DMS114 treated with DMSO at 0.1 percent for 48 hours (cell line): ENCODE data around the gene CPLX1.
"Not testable (repeated sequence)": the region's sequence is repeated elsewhere in the genome, so short reads cannot be mapped to it uniquely, and the experiment has no call there.

Experiments used
- DNase-seq: peaks from one replicate; lab custom pipeline; 2025; ENCODE audit not compliant: unreplicated experiment; lab: John Stamatoyannopoulos, UW

CPLX1 gene

DNA sequence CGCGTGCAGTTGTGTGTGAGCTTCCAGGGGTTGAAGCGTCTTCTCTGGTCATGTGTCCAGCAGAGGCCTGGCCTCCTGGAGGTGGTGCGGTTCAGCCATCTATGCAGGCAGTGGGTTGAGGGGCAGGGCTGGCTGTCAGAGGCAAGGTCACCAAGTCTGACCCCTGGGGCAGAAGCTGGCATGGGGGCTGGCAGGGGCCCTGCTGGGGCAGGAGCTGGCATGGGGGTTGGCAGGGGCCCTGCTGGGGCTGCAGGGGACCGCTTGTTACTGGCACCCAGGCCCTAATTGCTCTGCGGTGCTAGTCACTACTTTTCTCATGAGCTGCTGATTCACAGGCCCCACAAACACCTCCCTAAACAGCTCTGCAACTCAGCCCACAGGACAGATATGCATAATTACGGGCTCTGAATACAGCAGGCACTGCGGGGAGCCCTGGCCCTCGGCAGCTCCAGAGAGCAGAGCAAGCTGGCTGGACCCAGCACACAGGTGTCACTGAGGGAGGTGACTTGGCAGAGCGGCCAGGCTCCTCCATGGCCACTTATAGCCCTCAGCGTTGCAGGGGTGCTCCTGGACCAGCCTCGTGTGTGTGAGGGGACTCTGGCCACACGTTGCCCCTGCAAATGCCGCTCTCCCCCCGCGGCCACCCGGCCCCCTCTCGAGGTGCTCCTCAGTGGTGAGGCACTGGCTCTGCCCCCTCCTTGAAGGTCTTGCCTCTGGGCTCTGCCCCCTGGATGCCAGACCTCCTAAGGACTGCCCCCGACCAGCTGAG lies 32.7 kb downstream of the CPLX1 start:
- no peak for DNase-seq

DNA sequence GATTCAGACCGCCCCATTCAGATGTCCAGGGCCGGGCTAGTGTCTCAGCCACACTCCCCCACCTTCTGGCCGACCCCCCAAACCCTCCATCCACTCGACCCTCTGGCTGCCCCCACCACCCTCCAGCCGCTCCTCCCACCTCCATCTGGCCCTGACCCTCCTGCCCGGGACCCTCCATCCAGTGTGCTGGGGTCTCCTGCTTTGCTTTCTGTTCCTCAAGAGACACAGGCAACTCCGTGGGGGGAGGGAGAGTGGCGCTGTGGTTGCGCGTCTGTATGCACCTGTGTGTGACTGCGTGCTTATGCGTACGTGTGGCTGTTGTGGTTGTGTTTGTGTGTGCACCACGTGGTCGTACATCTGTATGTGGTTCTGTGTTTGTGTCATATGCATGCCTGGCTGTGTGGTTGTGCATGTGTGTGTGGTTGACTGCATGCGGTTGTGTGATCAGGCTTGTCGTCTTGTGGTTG lies 33.3 kb downstream of the CPLX1 start:
- no peak for DNase-seq

DNA sequence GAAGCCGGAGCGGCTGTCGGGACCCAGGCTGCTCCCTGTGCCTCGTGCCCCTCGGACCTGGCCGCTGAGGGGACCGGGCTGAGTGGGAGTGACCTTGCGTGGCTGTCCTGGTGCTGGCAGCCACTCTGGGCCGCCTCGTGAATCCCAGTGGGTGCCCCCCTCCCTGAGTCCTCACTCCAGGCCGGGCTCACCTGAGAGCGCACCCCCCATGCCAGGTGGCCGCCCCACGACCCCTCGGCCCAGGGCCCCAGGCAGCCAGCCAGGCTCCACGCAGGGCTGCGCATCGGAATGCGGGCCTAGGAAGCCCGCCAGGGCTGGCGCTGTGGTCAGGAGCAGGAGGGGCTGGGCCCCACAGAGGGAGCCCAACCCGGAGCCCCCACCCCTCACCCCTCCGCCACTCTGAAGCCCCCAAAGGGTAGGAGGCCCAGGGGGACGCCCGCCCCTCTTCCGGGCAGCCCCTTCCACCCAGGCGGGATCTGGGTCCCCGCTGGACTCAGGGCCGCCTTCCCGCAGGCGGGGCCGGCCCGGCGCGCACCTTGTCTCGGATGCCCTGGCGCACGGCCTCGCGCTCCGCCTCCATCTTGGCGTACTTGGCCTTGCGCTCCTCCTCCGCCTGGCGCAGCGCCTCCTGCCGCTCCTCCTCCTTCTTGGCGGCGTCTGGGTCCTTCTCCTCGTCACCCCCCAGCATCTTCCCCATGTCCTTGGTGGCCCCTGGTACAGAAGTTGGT lies 33.9 kb downstream of the CPLX1 start:
- DNase-seq = no peak

DNA sequence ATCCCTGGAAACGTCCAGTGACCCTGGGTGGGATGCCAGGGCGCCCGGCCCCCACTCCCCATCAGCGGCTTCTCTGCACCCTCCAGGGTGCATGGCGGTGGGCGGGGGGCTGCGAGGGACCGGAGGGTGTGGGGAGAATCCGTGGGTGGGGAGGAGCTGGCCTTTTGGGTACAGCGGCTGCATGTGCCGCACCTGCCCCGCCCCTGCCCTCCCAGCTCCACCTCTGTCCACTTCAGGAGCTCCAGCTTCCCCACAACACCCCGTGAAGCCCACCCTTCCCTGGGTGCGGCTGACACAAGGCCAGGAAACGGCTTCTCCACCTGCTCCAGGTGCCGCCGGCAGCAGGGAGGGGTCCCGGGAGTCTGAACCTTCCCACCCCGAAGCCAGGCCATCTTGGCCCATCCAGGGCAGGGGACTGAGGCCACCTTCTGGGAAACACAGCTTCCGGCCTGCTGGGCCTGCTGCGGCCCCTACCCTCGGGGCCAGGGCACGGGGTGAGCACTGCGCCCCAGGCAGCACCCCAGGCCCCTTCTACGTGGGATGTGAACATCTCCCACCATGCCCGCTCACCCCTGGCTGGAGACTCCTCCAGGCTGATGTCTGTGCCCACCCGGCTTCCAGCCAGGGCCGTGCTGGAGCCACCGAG lies 34.6 kb downstream of the CPLX1 start:
- no peak for DNase-seq

DNA sequence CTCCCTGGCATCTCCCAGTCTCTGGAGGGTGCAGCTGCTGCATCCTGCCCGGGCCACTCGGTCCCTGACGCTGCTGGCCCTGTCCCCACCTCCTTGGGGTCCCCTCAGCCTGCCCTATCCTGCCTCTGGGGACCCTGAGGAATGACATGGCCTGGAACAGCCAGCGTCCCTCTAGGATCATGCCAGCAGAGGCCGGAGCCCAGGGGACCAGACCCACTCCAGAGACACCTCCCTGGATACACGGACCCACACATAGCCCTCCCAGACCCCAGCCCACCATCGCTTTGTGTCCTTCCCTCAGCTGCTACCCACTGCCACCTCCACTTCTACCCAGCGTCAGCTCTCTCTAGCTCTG lies 35.5 kb downstream of the CPLX1 start:
- no peak for DNase-seq

DNA sequence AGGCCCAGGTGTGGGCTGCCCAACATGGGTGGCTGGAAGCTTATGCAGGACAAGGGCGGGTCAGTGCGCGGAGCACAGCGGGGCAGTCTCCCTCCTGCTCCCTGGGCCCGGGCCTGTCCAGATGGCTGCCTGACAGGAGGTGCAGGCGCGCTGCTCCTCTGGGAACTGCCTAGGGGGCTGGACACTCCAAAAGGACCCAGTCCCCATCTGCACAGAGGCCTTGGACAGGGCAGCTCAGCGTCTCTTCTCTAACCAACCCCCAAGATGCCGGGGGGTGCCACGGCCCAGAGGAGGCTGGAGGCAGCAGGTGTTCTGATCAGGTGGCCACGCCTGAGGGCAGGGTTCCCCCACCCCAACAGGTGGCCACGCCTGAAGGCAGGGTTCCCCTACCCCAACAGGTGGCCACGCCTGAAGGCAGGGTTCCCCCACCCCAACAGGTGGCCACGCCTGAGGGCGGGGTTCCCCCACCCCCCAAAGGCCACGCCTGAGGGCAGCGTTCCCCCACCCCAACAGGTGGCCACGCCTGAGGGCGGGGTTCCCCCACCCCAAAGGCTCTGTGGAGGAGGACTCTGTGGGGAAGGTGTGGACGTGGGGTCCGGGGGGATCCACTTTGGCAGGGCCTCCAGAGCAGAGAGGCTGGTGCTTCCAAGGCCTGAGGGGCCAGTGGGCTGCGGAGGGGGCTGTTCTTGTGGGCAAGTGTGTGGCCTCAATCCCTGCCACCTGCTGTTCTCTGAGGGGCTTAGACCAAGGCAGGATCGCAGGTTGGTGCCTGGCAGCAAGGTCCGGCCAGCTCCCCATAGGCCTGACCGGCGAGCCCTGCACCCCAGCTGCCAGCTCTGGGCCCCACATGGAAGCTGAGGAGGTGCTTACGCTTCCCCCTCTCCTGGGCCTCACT lies 36.1 kb downstream of the CPLX1 start:
- no peak for DNase-seq

DNA sequence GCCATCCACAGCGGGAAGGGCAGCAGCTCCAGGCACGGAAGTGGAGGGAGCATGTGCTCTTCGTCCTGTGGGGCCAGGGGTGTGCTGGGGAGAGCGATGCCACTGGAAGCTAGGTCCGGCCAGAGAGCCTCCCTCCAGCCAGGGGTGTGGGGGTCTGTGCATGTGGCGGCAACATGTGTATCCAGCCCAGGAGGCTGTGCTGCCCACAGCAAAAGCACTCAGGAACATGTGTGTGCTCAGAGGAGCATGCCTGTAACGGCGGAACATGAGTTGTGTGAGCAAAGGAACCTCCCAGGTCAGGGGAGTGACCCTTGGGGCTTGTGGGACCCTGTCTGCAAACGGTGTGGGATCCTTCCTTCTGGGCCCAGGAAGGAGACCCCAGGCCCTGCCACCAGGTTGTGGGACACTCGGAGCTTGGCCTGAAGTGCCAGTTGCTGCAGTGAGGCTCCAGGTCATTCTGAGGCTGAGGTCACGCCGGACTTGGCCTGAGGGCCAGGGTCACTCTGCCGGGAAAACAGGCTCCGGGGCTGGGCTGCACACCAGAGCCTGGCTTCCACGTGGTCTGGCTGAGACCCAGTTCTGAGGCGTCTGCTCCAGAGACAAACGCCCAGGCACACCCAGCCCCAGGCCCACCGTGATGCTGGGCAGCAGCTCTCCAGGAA lies 37.2 kb downstream of the CPLX1 start:
- no peak for DNase-seq

DNA sequence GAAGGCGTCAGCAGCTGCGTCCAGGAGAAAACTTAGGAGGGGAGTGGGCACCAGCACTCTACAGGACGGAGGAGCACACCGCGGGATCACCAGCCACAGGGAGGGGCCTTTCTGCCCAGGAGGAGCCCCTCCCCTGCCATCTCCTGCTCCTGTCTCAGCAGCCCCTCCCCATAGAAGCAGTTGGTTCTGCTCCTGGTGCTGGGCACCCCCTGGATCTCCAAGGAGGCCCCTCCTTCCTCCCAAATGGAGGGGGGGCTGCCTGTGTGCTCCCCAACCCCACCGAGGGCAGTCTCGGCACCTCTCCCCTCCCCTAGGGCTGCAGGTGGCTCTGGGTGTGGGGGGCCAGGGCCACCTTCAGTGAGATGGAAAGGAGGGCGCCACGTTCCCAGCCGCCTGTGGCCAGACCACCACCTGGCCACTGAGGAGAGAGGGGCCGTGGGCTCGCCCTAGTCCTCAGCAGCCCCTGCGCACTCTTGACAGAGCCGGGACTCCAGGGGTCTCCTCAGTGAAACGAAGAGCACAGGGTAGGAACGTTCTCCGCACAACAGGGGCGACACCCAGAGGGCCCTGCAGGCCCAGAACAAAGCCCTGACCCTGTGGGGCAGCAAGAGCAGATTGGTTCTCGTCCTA lies 37.8 kb downstream of the CPLX1 start:
- DNase-seq = no peak

DNA sequence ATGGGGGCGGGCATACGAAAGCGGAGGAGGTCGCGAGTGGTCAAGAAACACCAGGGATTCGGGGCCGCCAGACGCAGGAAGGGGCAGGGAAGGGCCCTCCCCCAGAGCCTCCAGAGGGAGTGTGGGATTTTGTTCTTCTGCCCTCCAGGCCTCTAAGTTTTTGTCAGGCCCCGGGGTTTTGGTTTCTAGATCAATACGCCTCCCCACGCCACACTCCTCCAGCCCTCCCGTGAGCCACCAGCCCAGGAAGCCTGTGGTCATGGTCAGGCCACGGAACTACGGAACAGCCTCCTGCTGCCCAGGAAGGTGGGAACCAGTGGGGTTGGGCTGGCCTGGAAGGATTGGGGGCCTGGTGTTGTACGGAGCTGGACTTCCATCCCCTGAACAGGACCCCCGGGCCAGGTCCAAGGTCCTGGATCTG lies 38.4 kb downstream of the CPLX1 start:
- DNase-seq = no peak

DNA sequence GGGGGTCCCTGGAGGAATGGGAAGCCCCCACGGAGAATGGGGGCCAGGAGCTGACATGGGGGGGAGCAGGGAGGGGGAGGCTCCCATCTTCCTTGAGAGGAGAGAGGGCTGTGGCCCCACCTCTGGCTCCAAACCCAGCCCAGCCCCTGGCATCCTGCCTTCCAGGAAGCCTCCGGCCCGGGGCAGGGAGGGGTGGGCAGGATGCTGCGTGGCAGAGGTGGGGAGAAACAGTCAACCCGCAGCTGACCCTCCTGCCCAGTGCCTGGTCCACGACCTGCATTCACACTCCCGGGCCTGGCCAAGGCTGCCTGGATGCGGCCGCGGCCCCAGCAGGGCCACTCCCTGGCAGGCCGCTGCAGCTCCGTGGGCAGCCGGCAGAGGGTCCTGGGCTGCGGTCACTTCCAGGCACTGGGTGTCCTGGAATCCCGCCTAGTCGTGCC lies 39.0 kb downstream of the CPLX1 start:
- DNase-seq = no peak

DNA sequence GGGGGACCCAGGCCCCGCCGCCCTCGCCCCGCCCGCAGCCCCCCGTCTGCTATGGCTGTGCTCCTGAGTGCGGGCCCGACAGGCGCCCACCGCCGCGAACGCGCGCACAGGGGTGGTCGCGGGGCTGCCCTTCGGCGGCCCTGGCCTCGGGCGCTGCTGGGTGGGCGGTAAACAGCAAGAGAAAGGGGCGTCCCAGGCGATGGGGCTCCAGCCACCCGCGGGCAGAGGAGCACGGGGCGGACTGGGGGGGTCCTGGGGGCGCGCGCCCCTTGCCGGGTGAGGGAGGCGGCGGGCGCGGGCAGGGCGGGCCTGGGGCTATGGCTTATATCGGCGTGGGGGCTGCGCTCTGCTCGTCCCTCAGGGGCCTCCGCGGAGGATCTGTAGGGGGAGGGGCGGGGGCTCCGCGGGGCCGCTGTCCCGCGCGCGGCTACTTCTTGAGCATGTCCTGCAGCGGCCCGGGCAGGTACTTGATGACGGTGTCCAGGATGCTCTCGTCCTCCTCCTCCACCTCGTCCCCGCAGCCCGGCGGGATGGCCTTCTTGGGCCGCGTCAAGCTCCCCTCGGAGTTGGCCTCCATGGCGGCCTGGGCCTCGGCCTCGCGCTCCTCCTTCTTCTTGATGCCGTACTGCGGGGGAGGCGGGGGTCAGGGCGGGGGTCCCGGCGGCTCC lies 39.7 kb downstream of the CPLX1 start:
- no peak for DNase-seq

DNA sequence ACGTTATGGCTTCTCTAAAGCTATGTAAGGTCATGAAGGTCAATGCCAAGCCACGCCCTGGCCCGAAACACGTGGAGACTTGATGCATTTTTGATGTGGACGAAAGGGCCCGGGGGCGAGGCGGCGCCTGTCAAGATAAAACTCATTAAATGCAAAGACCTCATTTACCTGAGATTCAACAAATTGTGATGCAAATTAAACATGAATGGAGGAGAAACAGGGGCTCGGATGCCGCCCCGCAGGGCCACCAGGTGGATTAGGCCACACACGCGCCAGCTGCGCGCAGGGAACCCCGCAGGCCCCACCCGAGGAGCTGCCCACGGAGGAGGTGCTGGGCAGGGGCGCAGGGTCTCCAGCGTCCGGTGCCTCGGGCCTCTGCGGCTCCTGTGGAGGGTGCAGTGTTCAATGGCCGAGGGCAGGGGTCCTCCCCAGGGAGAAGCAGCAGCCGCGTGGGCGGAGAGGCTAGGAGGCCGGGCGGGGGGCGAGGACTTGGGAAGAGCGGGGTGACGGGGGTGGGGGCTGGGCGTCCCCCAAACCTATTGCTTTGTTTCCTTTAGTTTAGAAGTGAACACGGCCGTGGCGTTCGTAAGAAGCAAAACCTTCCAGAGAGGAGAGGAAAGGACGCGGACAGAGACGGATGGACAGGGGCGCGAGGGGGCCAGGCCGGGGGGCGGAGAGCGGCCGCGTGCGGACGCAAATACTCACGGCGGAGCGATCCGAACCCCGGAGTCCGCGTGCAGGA lies 40.4 kb downstream of the CPLX1 start:
- DNase-seq = no peak

DNA sequence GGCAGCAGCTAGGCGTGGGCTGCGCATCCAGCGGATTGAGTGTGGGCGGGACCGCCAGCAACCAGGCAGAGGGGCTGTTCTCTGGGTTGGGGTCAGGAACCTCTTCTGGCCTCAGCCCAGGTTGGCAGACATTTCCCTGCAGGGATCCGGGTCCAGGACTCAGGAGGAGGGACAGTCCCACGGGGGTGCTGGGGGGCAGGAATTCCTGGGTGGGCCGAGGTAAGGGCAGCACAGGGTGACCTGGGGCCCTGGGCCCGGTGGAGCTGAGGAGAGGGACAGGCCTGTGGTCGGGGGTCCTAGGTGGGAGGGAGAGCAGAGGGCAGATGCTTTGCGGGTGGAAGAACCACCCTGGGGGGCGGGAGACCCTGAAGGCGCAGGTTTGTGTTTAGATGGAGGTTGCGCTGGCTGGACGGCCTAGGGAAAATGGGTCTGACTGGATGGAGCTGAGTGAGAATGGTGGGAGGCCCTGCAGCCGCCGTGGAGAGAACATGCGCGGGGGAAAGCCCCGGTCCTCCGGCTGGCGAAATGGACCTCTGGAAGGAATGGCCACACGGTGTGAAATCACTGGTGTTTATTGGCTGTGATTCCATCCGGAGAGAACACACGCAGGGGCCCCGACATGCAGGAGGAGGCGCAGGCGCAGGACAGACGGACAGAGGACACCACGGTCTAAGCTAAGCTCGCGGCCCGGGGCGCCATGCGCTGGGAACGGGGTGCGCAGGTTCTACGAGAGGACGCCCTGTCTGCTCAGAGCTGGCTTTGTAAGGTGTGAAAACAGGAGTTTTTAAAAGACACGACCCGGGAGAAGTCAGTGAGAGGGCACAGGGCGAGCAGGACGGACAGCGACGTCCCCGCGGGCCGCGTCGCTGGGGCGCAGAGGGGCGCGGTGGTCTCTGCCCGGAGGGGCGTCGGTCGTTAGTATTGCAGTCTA lies 41.3 kb downstream of the CPLX1 start:
- DNase-seq = no peak

DNA sequence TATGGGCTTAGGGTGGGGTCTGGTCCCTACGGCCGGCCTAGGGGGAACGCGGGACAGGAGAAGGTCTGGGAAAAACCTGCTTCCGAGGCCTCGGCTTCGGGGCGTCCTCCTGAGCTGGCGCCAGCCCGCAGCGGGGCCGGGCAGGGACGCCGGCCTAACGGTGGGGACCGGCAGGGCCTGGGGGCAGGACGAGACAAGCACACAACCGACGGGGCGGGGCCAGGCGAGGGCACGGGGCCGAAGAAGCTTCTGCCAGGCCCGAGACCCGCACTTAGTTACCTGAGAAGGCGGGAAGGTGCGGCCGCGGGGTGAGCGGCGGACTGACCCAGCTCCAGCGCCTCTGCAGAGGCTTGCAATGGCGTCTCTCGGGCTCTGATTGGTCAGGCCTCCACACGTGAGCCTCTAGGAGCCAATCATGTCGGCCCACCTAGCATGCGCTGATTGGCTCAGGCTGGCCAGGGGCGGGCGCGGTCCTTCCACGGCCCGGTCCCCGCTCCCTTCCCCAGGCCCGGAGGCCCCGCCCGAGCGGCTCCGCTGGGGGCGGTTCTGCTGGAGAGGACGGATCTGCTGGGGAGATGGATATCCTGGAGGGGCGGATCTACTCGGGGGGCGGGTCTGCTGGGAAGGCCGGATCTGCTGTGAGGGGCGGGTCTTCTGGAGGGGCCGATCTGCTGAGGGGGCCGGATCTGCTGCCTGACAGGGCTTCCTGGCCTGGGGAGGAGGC lies 44.3 kb downstream of the CPLX1 start:
- peak; percentile 94 for DNase-seq

DNA sequence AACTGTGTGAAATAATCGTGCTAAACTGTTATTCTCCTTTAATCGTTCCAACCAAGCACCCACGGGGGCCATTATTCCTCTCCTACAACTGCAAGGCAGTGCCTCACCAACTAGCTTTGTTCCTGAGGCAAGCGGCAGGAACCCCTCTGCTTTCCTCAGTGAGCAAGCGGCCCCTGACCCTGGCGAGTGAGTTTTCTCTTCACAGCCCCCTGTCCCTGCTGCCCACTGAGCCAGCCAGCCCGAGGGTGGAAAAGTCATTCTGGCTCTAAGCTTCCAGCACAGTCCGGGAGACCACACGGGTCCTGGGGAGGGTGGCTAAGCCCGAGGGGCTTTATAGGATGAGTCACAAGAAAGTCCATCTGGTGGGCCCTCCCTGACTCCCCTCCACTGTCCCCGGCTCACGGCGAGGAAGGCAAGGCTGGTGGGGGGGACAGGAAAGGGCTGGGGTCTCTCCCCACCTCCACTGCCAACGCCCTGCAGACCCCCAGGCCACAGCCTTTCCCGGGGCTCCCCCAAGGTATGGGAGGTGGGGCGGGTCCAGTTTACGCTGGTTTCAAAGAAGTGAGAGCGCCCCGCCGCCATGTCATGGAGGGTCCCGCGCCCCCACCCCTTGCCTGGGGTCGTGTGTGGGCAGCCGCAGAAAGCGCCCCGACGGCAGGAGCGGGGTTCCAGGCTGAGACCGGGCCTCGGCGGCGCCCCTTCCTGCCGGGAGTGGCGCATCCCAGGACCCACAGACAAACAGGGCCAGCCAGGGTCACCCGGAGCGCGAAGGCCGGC lies 45.0 kb downstream of the CPLX1 start:
- DNase-seq = no peak

DNA sequence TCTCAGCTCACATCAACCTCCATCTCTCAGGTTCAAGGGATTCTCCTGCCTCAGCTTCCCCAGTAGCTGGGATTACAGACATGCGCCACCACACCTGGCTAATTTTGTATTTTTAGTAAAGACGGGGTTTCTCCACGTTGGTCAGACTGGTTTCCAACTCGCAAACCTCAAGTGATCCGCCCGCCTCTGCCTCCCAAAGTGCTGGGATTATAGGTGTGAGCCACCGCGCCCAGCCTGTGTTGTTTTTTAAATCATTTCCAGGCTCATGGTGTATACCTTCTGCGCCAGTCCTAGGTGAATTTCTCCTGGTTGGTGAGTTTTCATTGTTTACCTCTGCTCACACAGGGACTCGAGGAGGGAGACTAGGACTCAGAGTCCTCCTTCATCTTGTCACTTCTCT lies 45.7 kb downstream of the CPLX1 start:
- not testable (repeated sequence) for DNase-seq
